ENCODE measurements around the gene TESMIN. TPM values are rescaled to one million over a fixed set of nuclear protein-coding genes. Genes with fewer than 3 reads are reported as not detected.

The TESMIN gene
- polyA plus RNA-seq, 12 donors = 0.16 to 2.8 (median 0.58) TPM; not detected in 2

GRCh38 chr11:68661697-68662603 is 89.4 kb downstream of the TESMIN start:
- no peak for DNase-seq

GRCh38 chr11:68661014-68661413 is 90.3 kb downstream of the TESMIN start:
- no peak for DNase-seq

GRCh38 chr11:68660066-68660810 is 91.1 kb downstream of the TESMIN start:
- DNase-seq = no peak

- peak; percentile 68 for DNase-seq
These were observed 92.0 kb downstream of the TESMIN start for GRCh38 chr11:68659158-68659921.

GRCh38 chr11:68658661-68659060 is 92.7 kb downstream of the TESMIN start:
- peak; percentile 16 for DNase-seq

GRCh38 chr11:68658097-68658496 is 93.2 kb downstream of the TESMIN start:
- DNase-seq = no peak

Other genes with a start within 250 kb of the TESMIN start
- 10 to 100 TPM in 1 of 12 donors, under 1 TPM in 8, not detected in 3; 0.24 to 15.4 (median 0.48) TPM for gene GAL, start 67.0 kb downstream of the TESMIN start, polyA plus RNA-seq (ENCODE audit: insufficient read length in 12 of 12)
- gene CPT1A, start 90.4 kb upstream of the TESMIN start, polyA plus RNA-seq (ENCODE audit: insufficient read length in 12 of 12) = 10 to 100 TPM in 8 of 12 donors, 1 to 10 TPM in 3, not detected in 1; 7.9 to 20.6 (median 10.9) TPM
- gene MRPL21, start 152.3 kb upstream of the TESMIN start, polyA plus RNA-seq (ENCODE audit: insufficient read length in 12 of 12) = 10 to 100 TPM in 11 of 12 donors, not detected in 1; 31.4 to 49.1 (median 44.6) TPM
- gene IGHMBP2, start 152.4 kb upstream of the TESMIN start, polyA plus RNA-seq (ENCODE audit: insufficient read length in 12 of 12) = 10 to 100 TPM in 7 of 12 donors, 1 to 10 TPM in 4, not detected in 1; 9.5 to 16.8 (median 11.8) TPM
- gene MRGPRD, start 229.5 kb upstream of the TESMIN start, polyA plus RNA-seq (ENCODE audit: insufficient read length in 12 of 12) = under 1 TPM in 6 of 12 donors, not detected in 6; 0.12 to 0.48 (median 0.25) TPM